GM21825 (cell line): ENCODE measurements around the gene RNASE8.
"Not testable (repeated sequence)": the region's sequence is repeated elsewhere in the genome, so short reads cannot be mapped to it uniquely, and the experiment has no call there.

Source experiments
- ATAC-seq: cut with Tn5 transposase; IDR thresholded peaks from one replicate; pipeline ENCODE4 v1.9.1; 2021; ENCODE audit warnings: mild to moderate bottlenecking, moderate library complexity; ENCODE audit not compliant: unreplicated experiment

RNASE8 gene

DNA sequence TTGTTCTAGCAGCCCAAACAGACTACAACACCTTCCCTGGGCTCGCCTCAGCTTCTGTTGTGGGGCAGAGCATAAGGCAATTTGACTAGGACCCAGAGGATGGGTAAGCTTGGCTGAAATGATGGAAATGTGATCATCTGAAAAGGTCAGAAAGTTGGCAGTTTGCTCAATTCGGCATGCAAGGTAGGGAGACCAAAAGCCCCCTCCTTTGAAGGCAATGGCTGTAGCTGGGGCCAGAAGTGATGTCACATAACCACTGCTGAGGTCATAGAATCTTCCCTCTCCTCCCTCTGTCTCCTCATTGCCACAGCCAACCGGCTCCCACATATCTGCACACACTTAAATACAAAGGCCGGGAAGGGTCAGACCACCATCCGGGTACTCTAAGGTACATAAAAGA, 27.7 kb upstream of the RNASE8 start, which contains the start of gene TPPP2:
TSS of gene TPPP2 (plus strand) at position 301 of the 400 bp plus-strand sequence. CDS start 365 bp downstream, outside the sequence.
- ATAC-seq: no peak

GRCh38 chr14:21030531-21030930, 27.1 kb upstream of the RNASE8 start:
- no peak for ATAC-seq

GRCh38 chr14:21032326-21033132, 25.1 kb upstream of the RNASE8 start:
- ATAC-seq: no peak

GRCh38 chr14:21033133-21033698, 24.4 kb upstream of the RNASE8 start:
- no peak for ATAC-seq

- ATAC-seq: no peak
Observed at GRCh38 chr14:21034707-21035106, 22.9 kb upstream of the RNASE8 start, which contains the start of gene RNASE13. Gene RNASE13, minus strand, starts transcription at chr14:21034807. Its CDS starts 519 bp downstream, at chr14:21034288.

- ATAC-seq: no peak
Observed at GRCh38 chr14:21036751-21037150, 20.9 kb upstream of the RNASE8 start.

DNA sequence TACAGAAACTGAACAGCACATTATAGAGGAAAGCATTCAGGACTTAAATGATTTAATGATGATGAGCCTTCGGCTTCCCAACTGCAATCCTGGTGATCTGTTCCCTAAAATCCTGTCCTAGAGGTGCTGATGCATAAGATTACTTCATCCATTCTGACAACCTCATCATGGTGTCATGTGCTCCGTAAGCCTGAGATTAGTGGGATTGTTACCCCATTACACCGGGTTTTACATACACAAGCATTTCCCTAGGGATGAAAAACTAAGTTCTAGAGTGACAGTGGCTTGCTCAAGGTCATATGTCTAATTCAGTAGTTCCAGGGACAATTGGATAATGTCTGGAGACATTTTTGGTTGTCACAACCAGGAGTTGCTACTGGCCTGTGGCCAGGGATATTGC, 20.5 kb upstream of the RNASE8 start:
- ATAC-seq: no peak

GRCh38 chr14:21038441-21039422, 18.9 kb upstream of the RNASE8 start:
- no peak for ATAC-seq

DNA sequence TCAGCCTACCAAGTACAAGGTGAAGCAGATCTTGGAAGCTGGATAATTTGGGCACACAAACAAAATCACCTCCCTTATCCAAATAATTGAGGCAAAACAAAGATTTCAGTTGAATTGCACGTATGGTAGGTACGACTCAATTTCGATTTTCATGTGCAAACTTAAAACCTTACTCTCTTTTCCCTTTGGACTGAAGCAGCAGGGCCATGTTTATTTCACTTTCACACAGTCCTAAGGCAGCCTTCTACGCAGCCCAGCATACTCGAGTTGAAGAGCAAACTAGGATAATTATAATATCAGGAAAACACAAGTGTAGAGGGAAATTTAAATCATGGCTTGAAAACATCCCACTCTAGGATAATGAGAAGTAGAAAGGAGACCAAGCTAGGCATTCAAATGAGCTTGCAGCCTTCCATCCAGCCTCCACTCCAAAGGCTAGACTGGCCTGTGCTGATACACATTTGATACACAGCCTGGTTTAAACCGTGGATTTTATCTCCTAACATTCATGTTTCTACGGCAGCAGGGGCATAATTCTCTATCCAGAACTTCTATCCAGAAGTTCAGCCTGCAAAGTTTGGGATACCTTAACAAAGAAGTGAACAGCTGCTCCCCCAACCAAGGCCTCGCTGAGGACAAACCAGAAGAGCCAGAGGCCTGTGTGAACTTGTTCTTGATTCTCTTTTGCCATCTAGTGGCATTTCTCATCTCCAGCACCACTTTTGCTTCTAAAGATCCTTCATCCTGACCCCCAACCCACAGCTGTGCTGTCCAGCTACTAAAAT, 17.8 kb upstream of the RNASE8 start:
- ATAC-seq: no peak

- ATAC-seq: no peak
Observed at GRCh38 chr14:21040370-21040925, 17.2 kb upstream of the RNASE8 start.

- not testable (repeated sequence) for ATAC-seq
Observed at GRCh38 chr14:21040941-21041340, 16.7 kb upstream of the RNASE8 start.

- ATAC-seq: no peak
Observed at GRCh38 chr14:21041676-21042433, 15.8 kb upstream of the RNASE8 start, which contains the start of gene RNASE7. Gene RNASE7, plus strand, starts transcription at chr14:21042362. Its CDS starts 631 bp downstream, at chr14:21042993.

GRCh38 chr14:21042918-21043317, 14.7 kb upstream of the RNASE8 start:
- no peak for ATAC-seq

GRCh38 chr14:21043387-21043973, 14.1 kb upstream of the RNASE8 start:
- ATAC-seq: no peak

- ATAC-seq: no peak
Observed at GRCh38 chr14:21043974-21044618, 13.5 kb upstream of the RNASE8 start.

DNA sequence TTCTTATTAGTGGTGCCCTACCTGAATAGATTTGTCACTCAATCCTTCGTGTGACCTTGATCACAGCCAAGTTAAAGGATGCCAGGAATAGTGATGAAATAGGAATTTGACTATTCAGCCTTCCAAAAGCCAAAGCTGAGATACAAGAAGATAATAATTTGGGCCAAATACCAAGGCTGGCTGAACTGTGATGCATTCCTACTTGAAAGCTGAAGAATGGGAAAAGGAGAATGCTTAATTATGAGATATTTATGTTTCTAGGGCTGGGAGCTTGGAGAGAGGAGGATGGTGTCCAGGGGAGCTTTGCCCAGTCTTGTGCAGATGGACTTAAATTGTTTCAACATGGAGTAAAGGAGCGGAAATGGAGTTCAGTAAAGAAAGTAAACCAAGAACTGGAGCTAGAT, 10.2 kb upstream of the RNASE8 start:
- ATAC-seq: no peak

- ATAC-seq: no peak
Observed at GRCh38 chr14:21048638-21049037, 9.0 kb upstream of the RNASE8 start.

DNA sequence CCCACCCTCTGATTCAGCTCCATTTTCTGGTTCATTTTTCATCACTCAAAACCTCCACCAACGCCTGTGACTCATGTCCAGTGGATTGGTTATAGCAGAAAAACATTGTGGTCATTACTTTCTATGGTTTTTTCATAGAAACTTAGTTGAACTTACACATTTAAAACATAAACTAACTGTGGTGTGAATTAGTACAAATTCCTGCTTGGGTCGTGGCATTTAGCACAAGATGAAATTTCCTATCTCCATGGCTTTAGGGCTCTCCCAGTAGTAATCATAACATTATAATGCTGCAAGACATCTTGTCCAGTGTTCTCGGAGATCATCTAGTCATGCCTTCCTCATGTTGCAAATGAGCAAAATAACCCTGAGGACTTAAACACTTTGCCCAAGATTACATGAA, 8.3 kb upstream of the RNASE8 start:
- no peak for ATAC-seq
